Measurements from ENCODE around the gene MRPL23. TPM values are rescaled to one million over a fixed set of nuclear protein-coding genes. Genes with fewer than 3 reads are reported as not detected.

The MRPL23 gene
- total RNA-seq, 1 experiment from 2014 or later = 232 TPM

- no peaks in the 10 kb centered on the region for H3K36me3 ChIP-seq (ENCODE audit: low read depth, low read length)
- no peak overlapping the region for H3K4me3 ChIP-seq (ENCODE audit: low read length)
- H3K4me2 ChIP-seq (ENCODE audit: low read length) = no peak overlapping the region
- H4K20me1 ChIP-seq (ENCODE audit: low read length) = no peaks in the 10 kb centered on the region
- no peaks in the 10 kb centered on the region for H3F3A ChIP-seq (ENCODE audit: low read length, unreplicated experiment)
- POLR2A ChIA-PET (ENCODE audit: unreplicated experiment) = no interaction called here
- no peaks in the 10 kb centered on the region for H3K27me3 ChIP-seq (ENCODE audit: low read length)
- no peaks in the 10 kb centered on the region for H3K9me3 ChIP-seq (ENCODE audit: low read length)
- ATAC-seq (no peak), DNase-seq (no peak)
- no TSS peak for BruUV-seq (replicated peaks)
- no peak overlapping the region for H2AFZ ChIP-seq (ENCODE audit: low read length)
- no peak overlapping the region for H3K27ac ChIP-seq (ENCODE audit: low read length)
- H3K9ac ChIP-seq (ENCODE audit: low read length) = no peak overlapping the region
- H3K9me2 ChIP-seq (replicated peaks; ENCODE audit: low read length) = no peaks in the 10 kb centered on the region
- H3K4me1 ChIP-seq (ENCODE audit: insufficient read depth, low read length) = no peaks in the 10 kb centered on the region
- intact Hi-C loops (cut with micrococcal nuclease) = no loop called here
- H3K79me2 ChIP-seq (ENCODE audit: low read length) = no peaks in the 10 kb centered on the region
- TF ChIP-seq CTCF (conservative IDR thresholded peaks at IDR 0.05; ENCODE audit: low read depth, low read length) (no peak), EZH2phosphoT487 (IDR thresholded peaks at IDR 0.05; ENCODE audit: borderline replicate concordance, low read length) (no peak), EZH2 (IDR thresholded peaks at IDR 0.05; ENCODE audit: low read length, unreplicated experiment) (no peak)
- CTCF ChIA-PET = no interaction called here
Observed at GRCh38 chr11:1958367-1958766, 11.2 kb downstream of the MRPL23 start.

- H3K79me2 ChIP-seq (ENCODE audit: low read length) = no peaks in the 10 kb centered on the region
- ChIA-PET POLR2A (ENCODE audit: unreplicated experiment) (no interaction called here), CTCF (no interaction called here)
- H3K4me1 ChIP-seq (ENCODE audit: insufficient read depth, low read length) = no peaks in the 10 kb centered on the region
- intact Hi-C loops (cut with micrococcal nuclease) = no loop called here
- no TSS peak for BruUV-seq (replicated peaks)
- ATAC-seq (no peak), DNase-seq (no peak)
- no peaks in the 10 kb centered on the region for H3K27me3 ChIP-seq (ENCODE audit: low read length)
- no peak overlapping the region for H2AFZ ChIP-seq (ENCODE audit: low read length)
- no peak overlapping the region for H3K4me2 ChIP-seq (ENCODE audit: low read length)
- no peak overlapping the region for H3K9ac ChIP-seq (ENCODE audit: low read length)
- no peak overlapping the region for H3K27ac ChIP-seq (ENCODE audit: low read length)
- no peaks in the 10 kb centered on the region for H3K36me3 ChIP-seq (ENCODE audit: low read depth, low read length)
- no peaks in the 10 kb centered on the region for H4K20me1 ChIP-seq (ENCODE audit: low read length)
- H3F3A ChIP-seq (ENCODE audit: low read length, unreplicated experiment) = no peaks in the 10 kb centered on the region
- H3K9me2 ChIP-seq (replicated peaks; ENCODE audit: low read length) = no peaks in the 10 kb centered on the region
- no peaks in the 10 kb centered on the region for H3K9me3 ChIP-seq (ENCODE audit: low read length)
- H3K4me3 ChIP-seq (ENCODE audit: low read length) = no peak overlapping the region
- no peak for TF ChIP-seq EZH2phosphoT487 (IDR thresholded peaks at IDR 0.05; ENCODE audit: borderline replicate concordance, low read length)
- no peak for TF ChIP-seq CTCF (conservative IDR thresholded peaks at IDR 0.05; ENCODE audit: low read depth, low read length)
- TF ChIP-seq EZH2 (IDR thresholded peaks at IDR 0.05; ENCODE audit: low read length, unreplicated experiment) = no peak
Observed at GRCh38 chr11:1959786-1960185, 12.7 kb downstream of the MRPL23 start.

GRCh38 chr11:1963864-1964263 is 16.7 kb downstream of the MRPL23 start:
- no peak for ATAC-seq
- CTCF ChIA-PET = no interaction called here

More at GRCh38 chr11:1963864-1964263, 16.7 kb downstream of the MRPL23 start:
- Histone ChIP-seq H3K36me3 (ENCODE audit: low read depth, low read length) (no peaks in the 10 kb centered on the region), H3K9me3 (ENCODE audit: low read length) (no peaks in the 10 kb centered on the region), H3K4me1 (ENCODE audit: insufficient read depth, low read length) (no peaks in the 10 kb centered on the region), H3K9ac (ENCODE audit: low read length) (no peak overlapping the region), H4K20me1 (ENCODE audit: low read length) (no peaks in the 10 kb centered on the region), H3K79me2 (ENCODE audit: low read length) (no peaks in the 10 kb centered on the region), H3K4me3 (ENCODE audit: low read length) (no peak overlapping the region), H3K27me3 (ENCODE audit: low read length) (no peaks in the 10 kb centered on the region), H3F3A (ENCODE audit: low read length, unreplicated experiment) (no peaks in the 10 kb centered on the region), H3K9me2 (replicated peaks; ENCODE audit: low read length) (no peaks in the 10 kb centered on the region), H3K27ac (ENCODE audit: low read length) (no peak overlapping the region), H3K4me2 (ENCODE audit: low read length) (no peak overlapping the region), H2AFZ (ENCODE audit: low read length) (no peak overlapping the region)
- TF ChIP-seq EZH2 (IDR thresholded peaks at IDR 0.05; ENCODE audit: low read length, unreplicated experiment) (no peak), EZH2phosphoT487 (IDR thresholded peaks at IDR 0.05; ENCODE audit: borderline replicate concordance, low read length) (no peak), CTCF (conservative IDR thresholded peaks at IDR 0.05; ENCODE audit: low read depth, low read length) (no peak)
- POLR2A ChIA-PET (ENCODE audit: unreplicated experiment) = no interaction called here
- no TSS peak for BruUV-seq (replicated peaks)
- no peak for DNase-seq
- intact Hi-C loops (cut with micrococcal nuclease) = no loop called here
